H9 (cell line): ENCODE measurements around the gene SMC2. TPM values are rescaled to one million over a fixed set of nuclear protein-coding genes. Genes with fewer than 3 reads are reported as not detected.

Experiments used
- DNase-seq: peaks from one replicate; pipeline ENCODE4 v3.0.0-alpha.2; 2017
- H2AFZ ChIP-seq: one replicate; pipeline ENCODE4 v1.6.1; 2013; ENCODE audit warnings: mild to moderate bottlenecking, low read length, control low read depth, moderate library complexity
- H2AK5ac ChIP-seq: 2 replicates; pipeline ENCODE4 v1.6.1; 2013; ENCODE audit warnings: low read length, control low read depth, mixed read lengths; ENCODE audit not compliant: insufficient read length
- H2BK120ac ChIP-seq: one replicate; pipeline ENCODE4 v1.6.1; 2013; ENCODE audit warnings: low read depth, mild to moderate bottlenecking, low read length, control low read depth, inconsistent platforms; ENCODE audit not compliant: poor library complexity, severe bottlenecking
- H2BK12ac ChIP-seq: 2 replicates; pipeline ENCODE4 v1.6.1; 2013; ENCODE audit warnings: low read length, control low read depth, mixed read lengths, low read depth; ENCODE audit not compliant: insufficient read length
- H2BK15ac ChIP-seq: 2 replicates; pipeline ENCODE4 v1.6.1; 2013; ENCODE audit warnings: low read depth, low read length, control low read depth
- H2BK20ac ChIP-seq: one replicate; pipeline ENCODE4 v1.6.1; 2013; ENCODE audit warnings: low read depth, mild to moderate bottlenecking, low read length, control low read depth, inconsistent platforms; ENCODE audit not compliant: poor library complexity, severe bottlenecking
- H2BK5ac ChIP-seq: 2 replicates; pipeline ENCODE4 v1.6.1; 2013; ENCODE audit warnings: low read length, control low read depth, mixed read lengths; ENCODE audit not compliant: insufficient read length
- H3K14ac ChIP-seq: 2 replicates; pipeline ENCODE4 v1.6.1; 2013; ENCODE audit warnings: low read length, control low read depth; ENCODE audit not compliant: insufficient read depth
- H3K18ac ChIP-seq: 2 replicates; pipeline ENCODE4 v1.6.1; 2013; ENCODE audit warnings: low read depth, mild to moderate bottlenecking, mixed read lengths, low read length, control low read depth; ENCODE audit not compliant: insufficient read length
- H3K23ac ChIP-seq: 2 replicates; pipeline ENCODE4 v1.6.1; 2013; ENCODE audit warnings: low read length, control low read depth, mixed read lengths, low read depth; ENCODE audit not compliant: insufficient read length
- H3K23me2 ChIP-seq: 2 replicates; pipeline ENCODE4 v1.6.1; 2013; ENCODE audit warnings: low read depth, mild to moderate bottlenecking, mixed read lengths, low read length, control low read depth; ENCODE audit not compliant: insufficient read length, poor library complexity, severe bottlenecking
- H3K27ac ChIP-seq: 2 replicates; pipeline ENCODE4 v1.5.1; 2013; ENCODE audit warnings: low read length, control low read depth, mixed read lengths, low read depth; ENCODE audit not compliant: insufficient read length
- H3K27me3 ChIP-seq: 2 replicates; pipeline ENCODE4 v1.6.1; 2013; ENCODE audit warnings: low read length, control low read depth, inconsistent platforms; ENCODE audit not compliant: insufficient read depth
- H3K4ac ChIP-seq: 2 replicates; pipeline ENCODE4 v1.6.1; 2013; ENCODE audit warnings: low read depth, mild to moderate bottlenecking, control low read depth, inconsistent platforms, low read length, moderate library complexity
- H3K4me1 ChIP-seq: 2 replicates; pipeline ENCODE4 v1.6.1; 2013; ENCODE audit warnings: low read length, control low read depth, inconsistent platforms; ENCODE audit not compliant: insufficient read depth
- H3K4me2 ChIP-seq: 2 replicates; pipeline ENCODE4 v1.6.1; 2013; ENCODE audit warnings: low read length, control low read depth, mixed read lengths; ENCODE audit not compliant: insufficient read length, insufficient read depth
- H3K56ac ChIP-seq: 2 replicates; pipeline ENCODE4 v1.6.1; 2013; ENCODE audit warnings: low read depth, mild to moderate bottlenecking, mixed read lengths, low read length, control low read depth; ENCODE audit not compliant: insufficient read length
- H3K79me1 ChIP-seq: 2 replicates; pipeline ENCODE4 v1.6.1; 2013; ENCODE audit warnings: low read depth, mild to moderate bottlenecking, moderate library complexity, low read length, control low read depth, inconsistent platforms; ENCODE audit not compliant: insufficient read depth, poor library complexity, severe bottlenecking
- H3K79me2 ChIP-seq: 2 replicates; pipeline ENCODE4 v1.6.1; 2013; ENCODE audit warnings: low read length, control low read depth, inconsistent platforms; ENCODE audit not compliant: insufficient read depth
- H3K9ac ChIP-seq: 2 replicates; pipeline ENCODE4 v1.6.1; 2013; ENCODE audit warnings: low read length, control low read depth, mixed read lengths; ENCODE audit not compliant: insufficient read length; ENCODE audit errors: extremely low read depth
- H3K9me3 ChIP-seq: one replicate; pipeline ENCODE4 v1.6.1; 2013; ENCODE audit warnings: low read depth, low read length, inconsistent platforms; ENCODE audit not compliant: control insufficient read depth
- H3T11ph ChIP-seq: one replicate; pipeline ENCODE4 v1.6.1; 2013; ENCODE audit warnings: mild to moderate bottlenecking, low read length, control low read depth, inconsistent platforms
- H4K20me1 ChIP-seq: one replicate; pipeline ENCODE4 v1.6.1; 2013; ENCODE audit not compliant: control insufficient read depth, insufficient read length, insufficient read depth
- H4K5ac ChIP-seq: 2 replicates; pipeline ENCODE4 v1.6.1; 2013; ENCODE audit warnings: low read depth, mild to moderate bottlenecking, mixed read lengths, low read length, control low read depth; ENCODE audit not compliant: insufficient read length
- H4K8ac ChIP-seq: replicated peaks from 2 replicates; pipeline ENCODE4 v1.6.1; 2013; ENCODE audit warnings: low read length, control low read depth, mixed read lengths, low read depth; ENCODE audit not compliant: insufficient read length
- H4K91ac ChIP-seq: 2 replicates; pipeline ENCODE4 v1.6.1; 2013; ENCODE audit warnings: low read depth, mild to moderate bottlenecking, moderate library complexity, mixed read lengths, low read length, control low read depth; ENCODE audit not compliant: insufficient read length
- H3K27ac Mint-ChIP-seq, 3 experiments: 2 replicates in 2 of 3; 3 replicates in 1 of 3; pipeline ENCODE4 v1.8.0; 2020 to 2021; ENCODE audit warnings: mixed read lengths in 3 of 3, mild to moderate bottlenecking in 1 of 3, moderate library complexity in 1 of 3
- H3K27me3 Mint-ChIP-seq: 2 replicates; pipeline ENCODE4 v1.8.0; 2021; ENCODE audit warnings: low read depth, mild to moderate bottlenecking, moderate library complexity, mixed read lengths
- H3K36me3 Mint-ChIP-seq, 3 experiments: 2 replicates in 2 of 3; 3 replicates in 1 of 3; pipeline ENCODE4 v1.8.0; 2020 to 2021; ENCODE audit warnings: low read depth in 3 of 3, mixed read lengths in 3 of 3; ENCODE audit not compliant: insufficient read depth in 1 of 3
- H3K4me1 Mint-ChIP-seq, 2 experiments: 2 replicates each; pipeline ENCODE4 v1.8.0; 2020; ENCODE audit warnings: mixed read lengths in 2 of 2
- H3K4me3 Mint-ChIP-seq, 2 experiments: 2 replicates in 1 of 2; 3 replicates in 1 of 2; pipeline ENCODE4 v1.8.0; 2020 to 2021; ENCODE audit warnings: mild to moderate bottlenecking in 2 of 2, mixed read lengths in 2 of 2, moderate library complexity in 1 of 2
- H3K9me3 Mint-ChIP-seq, 2 experiments: 2 replicates in 1 of 2; 3 replicates in 1 of 2; pipeline ENCODE4 v1.8.0; 2020; ENCODE audit warnings: mild to moderate bottlenecking in 2 of 2, mixed read lengths in 2 of 2, moderate library complexity in 1 of 2
- WGBS: extraction: QIAGEN DNeasy Blood & Tissue Kit; methylation state at CpG from one replicate; pipeline ENCODE4 v1.1.7; 2013; ENCODE audit warnings: missing lambda C conversion rate, low lambda C conversion rate, mixed read lengths; ENCODE audit not compliant: insufficient read length; ENCODE audit errors: extremely low coverage; 5-methylcytosine and 5-hydroxymethylcytosine counted together
- total RNA-seq: library from RNA; stranded (reverse); gene quantifications from 2 replicates; pipeline ENCODE4 v1.2.1, GENCODE V29; 2021
- TF ChIP-seq, protein P1 (sequence below): fragments of 200-600 bp; sonication (generic); conservative IDR thresholded peaks from 3 replicates; pipeline ENCODE4 v1.8.0; 2021; ENCODE audit warnings: antibody characterized with exemption, mild to moderate bottlenecking

The SMC2 gene
- total RNA-seq, 1 experiment from 2014 or later: 47.0 TPM

DNA sequence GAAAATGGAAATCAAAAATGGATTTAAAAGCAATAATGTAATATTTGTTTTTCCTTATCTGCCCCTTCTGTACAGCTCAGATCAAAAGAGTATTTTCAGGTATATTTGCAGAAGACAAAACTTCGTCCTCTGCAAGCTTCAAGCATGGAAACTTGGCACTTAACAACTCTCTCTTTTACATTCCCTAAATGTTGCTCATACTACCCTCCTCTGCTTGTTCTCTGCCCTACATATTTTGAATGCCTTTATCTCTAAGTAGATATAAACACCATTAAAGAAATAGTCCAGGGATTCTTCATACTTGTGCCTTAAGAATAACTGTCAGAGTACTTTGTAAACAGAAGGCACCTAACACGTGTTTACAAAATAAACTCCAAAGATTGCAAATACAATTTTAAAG lies 19.2 kb upstream of the SMC2 start:
- Histone ChIP-seq H3K23me2 (no peaks in the 10 kb centered on the region), H4K20me1 (no peaks in the 10 kb centered on the region), H3K4me1 (no peaks in the 10 kb centered on the region), H3K9ac (no peak overlapping the region), H3K4ac (no peak overlapping the region), H3K4me2 (no peak overlapping the region), H3K18ac (no peak overlapping the region), H2BK20ac (no peak overlapping the region), H2AK5ac (no peak overlapping the region), H3K56ac (no peak overlapping the region), H3K79me2 (no peaks in the 10 kb centered on the region), H2BK120ac (no peak overlapping the region), H3K79me1 (no peaks in the 10 kb centered on the region), H3K27me3 (no peaks in the 10 kb centered on the region), H2AFZ (no peak overlapping the region), H3K27ac (no peak overlapping the region), H3K23ac (no peak overlapping the region), H3T11ph (no peak overlapping the region), H4K91ac (no peak overlapping the region), H2BK5ac (no peak overlapping the region), H2BK12ac (no peak overlapping the region), H3K14ac (no peak overlapping the region), H4K5ac (no peak overlapping the region), H4K8ac (no peak overlapping the region), H2BK15ac (no peak overlapping the region), H3K9me3 (no peaks in the 10 kb centered on the region)
- no CpG with 5 or more reads among the region's 2 CpGs for WGBS
- Mint-ChIP-seq H3K9me3 (peaks cover 5 to 7% of the 10 kb centered on the region in 2 experiments), H3K4me1 (no peaks in the 10 kb centered on the region), H3K27ac (no peak overlapping the region), H3K27me3 (no peaks in the 10 kb centered on the region), H3K36me3 (peaks cover 0 to 3% (median 2%) of the 10 kb centered on the region in 3 experiments; a peak in 2 of 7 replicates), H3K4me3 (no peak overlapping the region)
- DNase-seq: no peak
- TF ChIP-seq, protein P1, sequence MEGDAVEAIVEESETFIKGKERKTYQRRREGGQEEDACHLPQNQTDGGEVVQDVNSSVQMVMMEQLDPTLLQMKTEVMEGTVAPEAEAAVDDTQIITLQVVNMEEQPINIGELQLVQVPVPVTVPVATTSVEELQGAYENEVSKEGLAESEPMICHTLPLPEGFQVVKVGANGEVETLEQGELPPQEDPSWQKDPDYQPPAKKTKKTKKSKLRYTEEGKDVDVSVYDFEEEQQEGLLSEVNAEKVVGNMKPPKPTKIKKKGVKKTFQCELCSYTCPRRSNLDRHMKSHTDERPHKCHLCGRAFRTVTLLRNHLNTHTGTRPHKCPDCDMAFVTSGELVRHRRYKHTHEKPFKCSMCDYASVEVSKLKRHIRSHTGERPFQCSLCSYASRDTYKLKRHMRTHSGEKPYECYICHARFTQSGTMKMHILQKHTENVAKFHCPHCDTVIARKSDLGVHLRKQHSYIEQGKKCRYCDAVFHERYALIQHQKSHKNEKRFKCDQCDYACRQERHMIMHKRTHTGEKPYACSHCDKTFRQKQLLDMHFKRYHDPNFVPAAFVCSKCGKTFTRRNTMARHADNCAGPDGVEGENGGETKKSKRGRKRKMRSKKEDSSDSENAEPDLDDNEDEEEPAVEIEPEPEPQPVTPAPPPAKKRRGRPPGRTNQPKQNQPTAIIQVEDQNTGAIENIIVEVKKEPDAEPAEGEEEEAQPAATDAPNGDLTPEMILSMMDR: no peak
